K562 (cell line): Measurements from ENCODE around the gene GGPS1. TPM values are rescaled to one million over a fixed set of nuclear protein-coding genes. Genes with fewer than 3 reads are reported as not detected.

Experiments
- ATAC-seq: fragments of 200-7000 bp; cut with Tn5 transposase; 3 replicates; pipeline ENCODE4 v1.9.1; 2020; ENCODE audit warnings: moderate library complexity
- BruUV-seq: library from RNA; stranded (reverse); fragments of 400-500 nt; replicated peaks from 2 replicates; lab custom pipeline; 2021; lab: Mats Ljungman, UMichigan
- CTCF ChIA-PET: fragments of 300-600 bp; formaldehyde crosslinking; extraction: SDS; loops from one replicate; lab custom pipeline; 2021; ENCODE audit warnings: low intra/inter-chr PET ratio; lab: Yijun Ruan, JAX
- POLR2A ChIA-PET: fragments of 300-600, 350-650 bp; sonication (Branson Sonifier 250); formaldehyde crosslinking; extraction: SDS; loops from one replicate; lab custom pipeline; 2021; ENCODE audit warnings: antibody characterized with exemption, inconsistent platforms; lab: Yijun Ruan, JAX
- DNase-seq, 4 experiments: peaks; one replicate each; pipeline versions ENCODE4 v3.0.0 to v3.0.0-alpha.2; 2011 to 2018; ENCODE audit warnings: low spot score in 3 of 4, mixed read lengths in 3 of 4; ENCODE audit errors: extremely low read depth in 1 of 4
- FAIRE-seq: peaks from 2 replicates; lab custom pipeline; 2011; peaks lifted over from hg19 to GRCh38; lab: Jason Lieb, UNC
- H2AFZ ChIP-seq: 2 replicates; pipeline ENCODE4 v1.6.0; 2011; ENCODE audit warnings: low read depth, low read length, control low read depth, inconsistent platforms
- H3K27ac ChIP-seq: fragments of 200-600 bp; 3 replicates; pipeline ENCODE4 v1.8.0; 2011; ENCODE audit warnings: low read depth, mild to moderate bottlenecking, control low read depth, inconsistent platforms, low read length, moderate library complexity, mixed read lengths; ENCODE audit errors: extremely low read depth
- H3K27me3 ChIP-seq, 2 experiments: fragments of 300-600 bp in 1 of 2; 2 replicates in 1 of 2; 3 replicates in 1 of 2; pipeline versions ENCODE4 v1.6.0 to v1.8.0; 2011; ENCODE audit warnings: inconsistent platforms in 2 of 2, low read length in 2 of 2, mild to moderate bottlenecking in 1 of 2, mixed read lengths in 1 of 2, moderate library complexity in 1 of 2; ENCODE audit not compliant: control insufficient read depth in 2 of 2, insufficient read depth in 2 of 2
- H3K36me3 ChIP-seq: fragments of 300-600 bp; 3 replicates; pipeline ENCODE4 v1.8.0; 2011; ENCODE audit warnings: mild to moderate bottlenecking, low read length, inconsistent platforms; ENCODE audit not compliant: control insufficient read depth, insufficient read depth
- H3K4me1 ChIP-seq, 2 experiments: fragments of 200-600 bp in 1 of 2; replicated peaks in 1 of 2; 2 replicates in 1 of 2; 3 replicates in 1 of 2; pipeline versions ENCODE4 v1.5.1 to v1.8.0; 2011; ENCODE audit warnings: inconsistent platforms in 2 of 2, low read length in 2 of 2, mild to moderate bottlenecking in 1 of 2, mixed read lengths in 1 of 2, moderate library complexity in 1 of 2; ENCODE audit not compliant: control insufficient read depth in 2 of 2, insufficient read depth in 2 of 2
- H3K4me2 ChIP-seq: 2 replicates; pipeline ENCODE4 v1.6.1; 2011; ENCODE audit warnings: low read length, control low read depth, inconsistent platforms, mixed read lengths; ENCODE audit not compliant: insufficient read depth
- H3K4me3 ChIP-seq: fragments of 200-600 bp; sonication (generic), shearing (Covaris generic); 2 replicates; pipeline ENCODE4 v1.5.1; 2016; ENCODE audit warnings: control low read depth, inconsistent platforms
- H3K79me2 ChIP-seq: fragments of 200-600 bp; 3 replicates; pipeline ENCODE4 v1.8.0; 2011; ENCODE audit warnings: low read length, inconsistent platforms; ENCODE audit not compliant: control insufficient read depth, insufficient read depth
- H3K9ac ChIP-seq, 2 experiments: 2 replicates each; pipeline versions ENCODE4 v1.6.0 to v1.6.1; 2011; ENCODE audit warnings: low read depth in 2 of 2, low read length in 2 of 2, control low read depth in 1 of 2, inconsistent platforms in 1 of 2, mild to moderate bottlenecking in 1 of 2, mixed read lengths in 1 of 2; ENCODE audit not compliant: insufficient read depth in 1 of 2
- H3K9me1 ChIP-seq: one replicate; pipeline ENCODE4 v1.6.0; 2011; ENCODE audit warnings: inconsistent platforms, mild to moderate bottlenecking, low read length, moderate library complexity; ENCODE audit not compliant: control insufficient read depth, insufficient read depth
- H3K9me3 ChIP-seq: replicated peaks from 2 replicates; pipeline ENCODE4 v1.5.1; 2011; ENCODE audit warnings: low read depth, low read length, inconsistent platforms; ENCODE audit not compliant: control insufficient read depth, insufficient read depth
- H4K20me1 ChIP-seq: replicated peaks from 2 replicates; pipeline ENCODE4 v1.6.1; 2011; ENCODE audit warnings: low read length, inconsistent platforms, mixed read lengths; ENCODE audit not compliant: control insufficient read depth, insufficient read depth
- C11orf30 ChIP-seq: fragments of 450-650 bp; IDR thresholded peaks from 2 replicates; pipeline ENCODE4 v1.6.1; 2016; ENCODE audit warnings: low read depth, mild to moderate bottlenecking
- CBFA2T3 ChIP-seq: fragments of 450-650 bp; IDR thresholded peaks from 2 replicates; pipeline ENCODE4 v1.6.1; 2017
- DLX4 ChIP-seq: fragments of 250-450 bp; sonication (Bioruptor Pico); IDR thresholded peaks from 2 replicates; pipeline ENCODE4 v1.6.1; 2021; ENCODE audit warnings: mild to moderate bottlenecking
- E2F8 ChIP-seq: fragments of 450-650 bp; IDR thresholded peaks from 2 replicates; pipeline ENCODE4 v1.7.1; 2018; ENCODE audit warnings: mild to moderate bottlenecking, low read depth; ENCODE audit not compliant: partially characterized antibody
- HNRNPK ChIP-seq: fragments of 200-400 bp; formaldehyde crosslinking; IDR thresholded peaks from one replicate; pipeline ENCODE4 v1.6.1; 2018; ENCODE audit warnings: mild to moderate bottlenecking, low read depth, low read length; ENCODE audit not compliant: poor library complexity, severe bottlenecking
- IRF1 ChIP-seq: sonication (generic); formaldehyde crosslinking; IDR thresholded peaks from 2 replicates; pipeline ENCODE4 v1.8.0; 2022; ENCODE audit warnings: missing genetic modification reagents, mild to moderate bottlenecking, borderline replicate concordance
- NFRKB ChIP-seq: fragments of 450-650 bp; IDR thresholded peaks from 2 replicates; pipeline ENCODE4 v1.6.1; 2016; ENCODE audit warnings: low read depth
- NR4A1 ChIP-seq, 2 experiments: fragments of 250-450 bp in 1 of 2; fragments of 450-650 bp in 1 of 2; sonication (Bioruptor Pico) in 1 of 2; IDR thresholded peaks; 2 replicates each; pipeline versions ENCODE4 v1.4.0 to v1.6.1; 2016 to 2020; ENCODE audit warnings: mild to moderate bottlenecking in 2 of 2, missing compliant biosample characterization in 1 of 2, missing genetic modification characterization in 1 of 2, moderate library complexity in 1 of 2
- PURB ChIP-seq: sonication (generic); formaldehyde crosslinking; IDR thresholded peaks from 2 replicates; pipeline ENCODE4 v1.9.0; 2021; ENCODE audit warnings: low read depth, mild to moderate bottlenecking, missing genetic modification reagents
- SFPQ ChIP-seq: fragments of 200-400 bp; formaldehyde crosslinking; IDR thresholded peaks from 2 replicates; pipeline ENCODE4 v1.6.1; 2017; ENCODE audit warnings: mild to moderate bottlenecking, low read depth, low read length, moderate library complexity
- ZNF431 ChIP-seq: sonication (generic); formaldehyde crosslinking; IDR thresholded peaks from 2 replicates; pipeline ENCODE4 v1.8.0; 2022; ENCODE audit warnings: mild to moderate bottlenecking, missing genetic modification reagents
- ZNF518B ChIP-seq: fragments of 250-450 bp; sonication (Bioruptor Pico); IDR thresholded peaks from 2 replicates; pipeline ENCODE4 v1.5.0; 2021; ENCODE audit warnings: mild to moderate bottlenecking, moderate library complexity
- WGBS: fragments of 100-300 bp; shearing (Covaris generic); methylation state at CpG from one replicate; pipeline ENCODE4 v1.1.6; 2016; ENCODE audit warnings: low coverage, mixed read lengths; ENCODE audit not compliant: insufficient coverage; ENCODE audit errors: missing lambda C conversion rate; 5-methylcytosine and 5-hydroxymethylcytosine counted together
- in situ Hi-C: fragments of 300-500 bp; cut with MboI; formaldehyde crosslinking; loops from 4 replicates; pipeline ENCODE4 v1.15.0; 2018; ENCODE audit warnings: inconsistent platforms, mixed read lengths
- intact Hi-C: fragments of 100-400 bp; cut with micrococcal nuclease; formaldehyde crosslinking; loops from 2 replicates; pipeline ENCODE4 v1.14.2; 2022
- polyA plus RNA-seq, 8 experiments: library from polyadenylated mRNA; depleted of rRNA in 4 of 8; stranded (reverse) in 5 of 8; unstranded in 3 of 8; fragments of >200 nt; fragmentation: Nextera tagmentation in 2 of 8; fragmentation: Illumina TruSeq in 1 of 8; extraction: Ambion mirVana in 2 of 8; extraction: Trizol in 1 of 8; gene quantifications; 2 replicates each; pipeline versions ENCODE4 v1.2.1 to v1.2.3, GENCODE V29; 2011 to 2014; ENCODE audit warnings: inconsistent platforms in 1 of 8, missing spikeins in 1 of 8
- total RNA-seq, 7 experiments: library from RNA; depleted of rRNA in 6 of 7; stranded (reverse); fragments of >200 nt in 6 of 7; fragmentation: Illumina TruSeq in 2 of 7; extraction: Trizol in 2 of 7; gene quantifications; 2 replicates each; pipeline versions ENCODE4 v1.2.1 to v1.2.3, GENCODE V29; 2011 to 2021; ENCODE audit warnings: low replicate concordance in 1 of 7

GGPS1 gene
- total and polyA plus RNA-seq, 9 of the 15 experiments (the other 6 are each of a cell fraction or from before 2014, with no cell fraction given), result 18.8 to 104 (median 56.3) TPM

GRCh38 chr1:235351898-235352297, 23.5 kb downstream of the GGPS1 start:
- Histone ChIP-seq H2AFZ (no peak overlapping the region), H3K4me1 (no peaks in the 10 kb centered on the region), H3K9me1 (no peaks in the 10 kb centered on the region), H3K79me2 (no peaks in the 10 kb centered on the region), H3K9me3 (no peaks in the 10 kb centered on the region), H4K20me1 (no peaks in the 10 kb centered on the region), H3K4me2 (no peak overlapping the region), H3K27ac (no peak overlapping the region), H3K9ac (no peak overlapping the region), H3K36me3 (no peaks in the 10 kb centered on the region), H3K27me3 (no peaks in the 10 kb centered on the region), H3K4me3 (no peak overlapping the region)
- CTCF ChIA-PET, result no interaction called here
- in situ Hi-C loops (no loop called here), intact Hi-C loops (no loop called here)
- ATAC-seq, result peak; percentile 72
- POLR2A ChIA-PET, result no interaction called here
- no TSS peak for BruUV-seq
- no peak for FAIRE-seq
- peak in 1 of 4 experiments; percentile 52 for DNase-seq
- WGBS, result 18% methylated on average over 3 of the region's 3 CpGs
- no peak for TF ChIP-seq SFPQ
- no peak for TF ChIP-seq DLX4 (CRISPR knock-in tag)
- TF ChIP-seq ZNF518B (CRISPR knock-in tag), result no peak
- no peak for TF ChIP-seq NFRKB
- TF ChIP-seq CBFA2T3, result peak; percentile 28
- TF ChIP-seq ZNF431, result no peak
- no peak for TF ChIP-seq E2F8
- no peak for TF ChIP-seq C11orf30
- TF ChIP-seq NR4A1 (CRISPR knock-in tag; IDR thresholded peaks at IDR 0.05), result no peak
- TF ChIP-seq NR4A1 (tag; IDR thresholded peaks at IDR 0.05), result no peak
- TF ChIP-seq HNRNPK, result no peak
- no peak for TF ChIP-seq IRF1
- no peak for TF ChIP-seq PURB
